Embryonic facial prominence (tissue), 1 donor: ENCODE data around the gene CHST11.

Experiments used
- DNase-seq: peaks from one replicate; pipeline ENCODE4 v3.0.0-alpha.2; 2016; ENCODE audit errors: extremely low spot score

CHST11 gene

GRCh38 chr12:104480826-104481440 lies 24.2 kb downstream of the CHST11 start:
- no peak for DNase-seq

- no peak for DNase-seq
These were observed 25.4 kb downstream of the CHST11 start for GRCh38 chr12:104482113-104482512.

DNA sequence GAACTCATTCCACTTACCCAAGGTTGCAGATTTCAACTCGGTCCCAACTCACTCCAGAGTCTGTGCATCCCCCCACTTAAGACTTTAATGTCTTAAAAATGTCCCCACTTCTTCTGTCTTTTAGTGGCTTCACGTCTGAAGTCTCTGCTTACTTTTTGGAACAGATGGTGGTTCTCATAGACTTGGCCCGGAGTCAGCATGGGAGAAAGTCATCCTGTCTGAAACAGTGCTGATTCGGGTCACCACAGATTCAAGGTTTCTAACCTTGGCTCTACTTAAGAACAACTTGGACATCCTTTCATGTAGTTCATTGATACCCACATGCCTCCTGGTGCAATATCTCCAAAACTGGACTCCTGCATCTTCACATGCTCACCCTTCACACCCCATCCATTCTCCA lies 26.0 kb downstream of the CHST11 start:
- no peak for DNase-seq

GRCh38 chr12:104484079-104484478 lies 27.3 kb downstream of the CHST11 start:
- DNase-seq = no peak

- no peak for DNase-seq
These were observed 29.1 kb downstream of the CHST11 start for GRCh38 chr12:104485651-104486362.

GRCh38 chr12:104486363-104486750 lies 29.6 kb downstream of the CHST11 start:
- DNase-seq = no peak

- no peak for DNase-seq
These were observed 30.4 kb downstream of the CHST11 start for GRCh38 chr12:104486943-104487819.

DNA sequence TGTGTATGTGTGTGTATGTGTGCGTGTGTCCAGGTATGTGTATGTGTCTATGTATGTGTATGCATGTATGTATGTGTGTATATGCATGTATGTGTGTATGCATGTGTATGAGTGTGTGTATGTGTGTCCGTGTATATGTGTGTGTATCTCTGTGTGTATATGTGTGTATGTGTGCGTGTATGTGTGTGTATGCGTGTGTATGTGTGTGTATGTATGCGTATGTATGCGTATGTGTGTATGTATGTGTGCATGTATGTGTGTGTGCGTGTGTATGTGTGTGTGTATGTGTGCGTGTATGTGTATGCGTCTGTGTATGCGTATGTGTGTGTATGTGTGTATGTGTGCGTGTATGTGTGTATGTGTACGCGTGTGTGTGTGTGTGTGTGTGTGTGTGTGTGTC lies 31.6 kb downstream of the CHST11 start:
- DNase-seq = no peak

GRCh38 chr12:104490186-104490585 lies 33.4 kb downstream of the CHST11 start:
- DNase-seq = no peak

DNA sequence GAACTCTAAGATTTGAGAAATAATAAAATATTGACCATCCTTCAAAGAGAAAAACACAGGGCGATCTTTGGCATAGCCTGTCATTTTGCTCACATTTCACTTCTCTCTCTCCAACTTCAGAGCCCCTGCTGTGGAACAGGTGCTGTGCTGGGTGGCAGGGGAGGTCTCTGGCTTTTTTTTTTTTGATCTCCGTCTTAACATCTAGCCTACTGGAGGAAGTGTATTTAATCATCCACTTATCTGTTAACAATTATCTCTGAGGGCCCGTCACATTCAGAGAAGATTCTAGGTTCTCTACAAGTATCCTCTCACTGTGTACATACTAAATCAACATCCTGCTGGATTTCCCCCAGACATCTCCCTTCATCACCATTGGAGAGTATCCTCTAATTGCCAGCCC lies 34.1 kb downstream of the CHST11 start:
- DNase-seq = no peak

DNA sequence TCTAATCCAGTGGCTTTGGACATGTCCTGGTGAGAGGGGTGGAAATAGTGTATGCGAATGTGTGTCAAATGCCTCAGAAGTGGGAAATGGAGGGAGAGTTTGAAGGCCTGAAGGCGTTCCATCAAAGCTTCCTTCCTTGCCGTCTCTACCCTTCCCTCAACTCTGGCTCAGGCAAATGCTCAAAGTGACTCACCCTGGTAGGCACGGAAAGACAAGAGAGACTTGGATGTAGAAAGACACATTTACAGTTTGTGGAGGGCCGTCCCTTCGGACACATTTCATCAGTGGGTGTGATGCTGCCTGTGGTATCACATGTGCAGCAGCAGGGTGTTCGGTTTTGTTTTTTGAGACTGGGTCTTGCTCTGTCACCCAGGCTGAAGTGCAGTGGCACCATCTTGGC lies 36.7 kb downstream of the CHST11 start:
- no peak for DNase-seq

DNA sequence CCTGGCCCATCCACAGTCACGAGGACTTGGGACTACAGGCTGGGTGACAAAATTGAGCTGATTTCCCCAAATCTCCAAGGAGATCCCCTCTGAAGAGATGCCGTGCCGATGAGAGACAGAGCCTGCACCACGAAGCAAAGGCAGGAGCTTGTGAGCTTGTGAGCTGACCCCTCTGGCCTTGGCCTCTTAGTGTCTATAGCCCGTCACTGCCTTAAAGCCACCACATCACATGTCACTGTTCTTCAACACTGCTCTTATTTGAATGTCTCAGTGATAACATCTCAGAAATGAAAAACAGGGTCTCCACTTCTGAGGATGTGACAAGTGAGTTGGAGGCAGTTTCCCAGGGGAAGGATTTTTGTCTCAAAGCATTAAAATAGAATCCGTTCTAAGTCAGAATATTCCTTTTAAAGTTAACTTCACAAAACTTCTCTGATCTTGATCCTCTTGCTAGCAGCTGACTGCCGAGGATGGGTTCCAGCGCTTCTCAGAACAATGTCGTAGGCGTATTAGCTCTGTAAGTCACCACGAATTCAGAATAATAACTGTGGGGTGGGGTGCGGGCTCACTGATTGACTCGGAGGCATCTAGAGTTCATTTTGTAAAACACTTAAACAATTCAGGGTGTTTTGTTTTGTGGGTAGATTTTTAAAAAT lies 37.5 kb downstream of the CHST11 start:
- DNase-seq = no peak

GRCh38 chr12:104494793-104495158 lies 38.0 kb downstream of the CHST11 start:
- DNase-seq = no peak

DNA sequence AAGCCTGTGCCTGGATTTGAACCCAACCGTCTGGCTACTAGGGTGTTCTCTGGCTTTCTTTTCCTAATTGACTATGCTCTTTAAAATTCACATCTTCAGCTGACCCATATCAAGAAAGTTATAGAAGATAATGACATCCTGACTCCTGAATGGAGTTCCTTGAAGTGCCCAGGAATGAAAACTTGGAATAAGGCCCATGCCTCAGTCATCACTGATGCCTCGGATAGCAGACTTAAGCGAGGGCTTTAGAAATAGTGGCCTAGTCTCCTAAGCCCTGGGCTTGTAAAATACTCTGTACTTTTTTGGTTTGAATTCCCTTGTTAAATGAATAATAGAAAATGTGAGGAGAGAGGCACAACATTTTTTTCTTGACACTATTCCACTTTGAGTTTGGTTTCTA lies 39.0 kb downstream of the CHST11 start:
- DNase-seq = no peak

- no peak for DNase-seq
These were observed 39.6 kb downstream of the CHST11 start for GRCh38 chr12:104496336-104496735.

- DNase-seq = no peak
These were observed 41.6 kb downstream of the CHST11 start for GRCh38 chr12:104498211-104498801.

DNA sequence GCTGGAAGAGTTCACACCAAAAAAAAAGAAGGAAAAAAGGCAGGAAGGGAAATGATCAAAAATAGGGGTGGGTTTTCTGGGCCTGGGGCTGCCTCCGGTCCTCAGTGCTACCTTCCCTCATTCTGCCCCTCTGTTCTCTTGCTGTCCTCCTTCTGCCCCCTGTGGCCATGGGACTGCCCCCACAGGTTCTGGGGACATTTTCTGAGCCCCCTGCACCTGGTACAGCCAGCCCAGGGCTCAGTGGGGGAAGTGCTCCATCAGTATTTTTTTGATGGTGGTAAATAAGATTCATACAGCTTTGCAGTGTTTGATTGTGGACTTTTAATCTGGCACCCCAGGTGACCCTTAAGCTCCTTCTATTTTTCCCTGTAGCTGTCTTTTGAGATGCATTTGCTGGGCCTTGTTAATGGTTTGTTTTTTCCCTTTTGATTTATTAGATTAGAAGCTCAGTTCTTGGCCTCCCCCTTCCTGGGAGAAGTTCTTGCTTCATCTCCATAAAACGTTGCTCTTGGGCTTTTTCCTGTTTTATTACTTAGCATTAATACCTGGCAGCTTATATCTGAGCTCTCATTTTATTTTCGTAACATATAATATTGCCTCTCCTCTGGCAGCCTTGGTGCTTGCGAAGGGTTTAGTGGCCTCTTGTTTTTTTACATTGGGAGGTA lies 43.1 kb downstream of the CHST11 start:
- DNase-seq = no peak

GRCh38 chr12:104501115-104501514 lies 44.4 kb downstream of the CHST11 start:
- no peak for DNase-seq

DNA sequence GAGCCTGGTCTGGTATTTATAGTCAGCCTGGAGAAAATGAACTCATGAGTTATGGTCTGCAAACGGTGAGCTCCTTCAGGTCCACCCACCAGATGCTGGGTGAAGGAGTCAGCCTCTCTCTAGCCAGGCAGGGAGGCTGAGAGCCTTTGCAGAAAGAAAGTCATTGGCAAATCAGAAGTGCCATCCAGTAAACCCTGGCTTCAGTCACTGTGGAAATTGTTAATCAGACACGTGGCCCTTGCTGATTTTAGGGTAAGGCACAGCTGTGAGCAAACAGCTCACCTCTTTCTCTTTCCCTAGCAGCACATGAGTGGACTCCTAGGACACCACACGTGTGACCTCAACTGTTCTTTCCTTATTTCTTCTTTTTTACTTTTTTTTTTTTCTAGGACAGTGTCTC lies 44.9 kb downstream of the CHST11 start:
- no peak for DNase-seq

DNA sequence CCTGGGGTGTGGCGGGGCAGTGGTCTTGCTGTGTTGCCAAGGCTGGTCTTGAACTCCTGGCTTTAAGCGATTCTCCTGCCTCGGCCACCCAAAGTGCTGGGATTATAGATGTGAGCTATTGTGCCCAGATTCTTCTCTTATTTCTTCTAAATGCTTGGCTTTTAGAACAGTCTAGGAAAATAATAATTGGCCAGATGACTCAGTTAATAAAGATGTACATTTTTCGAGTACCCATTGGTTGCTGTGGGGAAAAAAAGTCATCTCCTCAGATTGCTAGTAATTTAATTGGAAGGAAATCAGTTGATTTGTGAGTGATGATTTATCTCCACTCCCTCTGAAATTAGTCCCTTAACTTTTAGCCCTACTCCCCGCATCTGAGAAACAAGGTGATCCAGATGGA lies 45.5 kb downstream of the CHST11 start:
- DNase-seq = no peak

- DNase-seq = no peak
These were observed 45.9 kb downstream of the CHST11 start for GRCh38 chr12:104502638-104503037.
